ENCODE data around the gene PPAN. TPM values are rescaled to one million over a fixed set of nuclear protein-coding genes. Genes with fewer than 3 reads are reported as not detected.

The PPAN gene
- total RNA-seq, 2 donors from 2014 or later, result 12.7 to 23.2 TPM

GRCh38 chr19:10110076-10110971, 4.2 kb downstream of the PPAN start:
- H3K27ac ChIP-seq, result no peak overlapping the region
- no peaks in the 10 kb centered on the region for H3K27me3 ChIP-seq
- TF ChIP-seq CTCF (IDR thresholded peaks at IDR 0.05), result no peak
- no peaks in the 10 kb centered on the region for H3K9me3 ChIP-seq
- H3K4me3 ChIP-seq, result no peak overlapping the region
- peaks cover 56% of the 10 kb centered on the region for H3K36me3 ChIP-seq
- H3K4me1 ChIP-seq, result peaks cover 0 to 32% of the 10 kb centered on the region in 2 donors
- no peak for DNase-seq (ENCODE audit: low spot score)

- Histone ChIP-seq H3K9me3 (no peaks in the 10 kb centered on the region), H3K27ac (no peak overlapping the region), H3K27me3 (no peaks in the 10 kb centered on the region), H3K4me3 (no peak overlapping the region), H3K4me1 (peaks cover 0 to 28% of the 10 kb centered on the region in 2 donors), H3K36me3 (peaks cover 62% of the 10 kb centered on the region)
- no peak for TF ChIP-seq CTCF (IDR thresholded peaks at IDR 0.05)
- DNase-seq (ENCODE audit: low spot score), result no peak
These were observed 4.8 kb downstream of the PPAN start for GRCh38 chr19:10110972-10111317.

- Histone ChIP-seq H3K4me3 (no peak within 1 kb of the TSS), H3K4me1 (peaks cover 0 to 25% of the 10 kb centered on the region in 2 donors), H3K9me3 (no peaks in the 10 kb centered on the region), H3K36me3 (peaks cover 67% of the 10 kb centered on the region), H3K27me3 (no peaks in the 10 kb centered on the region), H3K27ac (no peak within 1 kb of the TSS)
- TF ChIP-seq CTCF (IDR thresholded peaks at IDR 0.05), result no peak
- DNase-seq (ENCODE audit: low spot score), result no peak
These were observed 5.2 kb downstream of the PPAN start, which contains the start of gene P2RY11 for GRCh38 chr19:10111405-10111811. TSS of gene P2RY11 (plus strand) at chr19:10111693. CDS start at chr19:10111722, 29 bp downstream.

- Histone ChIP-seq H3K27me3 (no peaks in the 10 kb centered on the region), H3K36me3 (peaks cover 73% of the 10 kb centered on the region), H3K27ac (no peak overlapping the region), H3K4me1 (peaks cover 0 to 17% of the 10 kb centered on the region in 2 donors), H3K4me3 (no peak overlapping the region), H3K9me3 (no peaks in the 10 kb centered on the region)
- no peak for TF ChIP-seq CTCF (IDR thresholded peaks at IDR 0.05)
- no peak for DNase-seq (ENCODE audit: low spot score)
These were observed 6.0 kb downstream of the PPAN start for GRCh38 chr19:10112037-10112761.

- DNase-seq (ENCODE audit: low spot score), result no peak
These were observed 6.9 kb downstream of the PPAN start for GRCh38 chr19:10112895-10113591.

More at GRCh38 chr19:10112895-10113591, 6.9 kb downstream of the PPAN start:
- TF ChIP-seq CTCF (IDR thresholded peaks at IDR 0.05), result peak; percentile 38 to 67
- Histone ChIP-seq H3K9me3 (no peaks in the 10 kb centered on the region), H3K4me3 (no peak overlapping the region), H3K27ac (no peak overlapping the region), H3K36me3 (peaks cover 72% of the 10 kb centered on the region), H3K4me1 (peaks cover 0 to 9% of the 10 kb centered on the region in 2 donors), H3K27me3 (no peaks in the 10 kb centered on the region)
